ENCODE results near the gene TICAM2.

TICAM2 gene

DNA sequence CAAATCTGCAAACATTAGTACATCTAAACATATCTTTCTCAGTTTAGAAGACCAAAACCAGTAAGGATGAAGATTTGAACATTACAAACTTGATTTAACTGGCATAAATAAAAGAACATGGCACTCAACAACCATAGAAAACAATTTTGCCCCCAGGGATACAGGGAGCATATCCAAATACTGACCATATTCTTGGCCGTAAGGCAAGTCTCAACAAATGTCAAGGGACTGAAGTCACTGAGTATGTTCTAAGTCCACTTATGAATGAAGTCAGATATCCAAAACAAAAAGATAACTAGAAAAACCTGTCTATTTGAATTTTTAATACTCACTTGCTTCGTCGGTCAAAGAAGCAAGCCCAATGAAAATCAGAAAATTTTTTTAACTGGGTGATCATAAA is 71.9 kb downstream of the TICAM2 start:
- DNase-seq: no peak
